Limb (tissue), 2 donors: Measurements from ENCODE around the gene SELENOO.
"Not testable (repeated sequence)": the region's sequence is repeated elsewhere in the genome, so short reads cannot be mapped to it uniquely, and the experiment has no call there.

ENCODE experiments used
- DNase-seq, 2 donors: peaks; one replicate each; pipeline ENCODE4 v3.0.0-alpha.2; 2016; ENCODE audit errors: extremely low spot score in 2 of 2

Gene SELENOO

GRCh38 chr22:50200461-50201190 lies at the start of gene SELENOO:
Gene SELENOO, plus strand, starts transcription at chr22:50201011. Its CDS starts 26 bp downstream, at chr22:50201037.
- DNase-seq = peak; percentile 81 to 97

- DNase-seq = no peak
These were observed 49.0 kb upstream of the SELENOO start for GRCh38 chr22:50151571-50152537.

- DNase-seq = no peak
These were observed 47.6 kb upstream of the SELENOO start for GRCh38 chr22:50153056-50153755.

GRCh38 chr22:50153756-50154140 lies 47.1 kb upstream of the SELENOO start:
- no peak for DNase-seq

- no peak for DNase-seq
These were observed 43.0 kb upstream of the SELENOO start for GRCh38 chr22:50157709-50158375.

GRCh38 chr22:50160947-50161346 lies 39.9 kb upstream of the SELENOO start:
- DNase-seq = no peak

- no peak for DNase-seq
These were observed 39.1 kb upstream of the SELENOO start for GRCh38 chr22:50161508-50162390.

GRCh38 chr22:50162391-50162956 lies 38.3 kb upstream of the SELENOO start:
- DNase-seq = no peak

- no peak for DNase-seq
These were observed 35.2 kb upstream of the SELENOO start for GRCh38 chr22:50165436-50166123.

GRCh38 chr22:50167689-50168489 lies 32.9 kb upstream of the SELENOO start:
- DNase-seq = no peak

GRCh38 chr22:50168490-50169180 lies 32.2 kb upstream of the SELENOO start:
- not testable (repeated sequence) for DNase-seq

- no peak for DNase-seq
These were observed 31.5 kb upstream of the SELENOO start for GRCh38 chr22:50169181-50169759.

- DNase-seq = no peak
These were observed 31.0 kb upstream of the SELENOO start for GRCh38 chr22:50169774-50170341.

GRCh38 chr22:50170453-50171318 lies 30.1 kb upstream of the SELENOO start, which contains the start of gene PANX2:
Gene PANX2, plus strand, starts transcription at chr22:50170731. Its CDS starts 0 bp downstream, at chr22:50170731.
- DNase-seq = no peak

GRCh38 chr22:50171319-50171964 lies 29.4 kb upstream of the SELENOO start:
- DNase-seq = no peak
